Heart right ventricle (tissue), 16 donors: ENCODE results near the gene ERBIN. TPM values are rescaled to one million over a fixed set of nuclear protein-coding genes. Genes with fewer than 3 reads are reported as not detected.

Source experiments
- ATAC-seq, 8 donors: fragments of 200-7000 bp; cut with Tn5 transposase; one replicate each; pipeline ENCODE4 v1.9.1; 2020; ENCODE audit warnings: mild to moderate bottlenecking in 8 of 8, moderate library complexity in 8 of 8, moderate number of reproducible peaks in 1 of 8
- DNase-seq, 2 donors: peaks; one replicate each; pipeline ENCODE4 v3.0.0-alpha.2; 2020
- H3K27ac ChIP-seq, 10 donors: fragments of 200-600 bp; sonication (generic) in 2 of 10; one replicate each; pipeline versions ENCODE4 v1.5.0 to v1.8.0; 2020 to 2022; ENCODE audit warnings: mild to moderate bottlenecking in 3 of 10
- H3K27me3 ChIP-seq, 7 donors: fragments of 200-600 bp; one replicate each; pipeline ENCODE4 v1.8.0; 2021 to 2022; ENCODE audit warnings: mild to moderate bottlenecking in 2 of 7
- H3K36me3 ChIP-seq, 9 donors: fragments of 200-600 bp; sonication (generic) in 1 of 9; one replicate each; pipeline versions ENCODE4 v1.5.0 to v1.8.0; 2020 to 2022; ENCODE audit warnings: mild to moderate bottlenecking in 2 of 9
- H3K4me1 ChIP-seq, 9 donors: fragments of 200-600 bp; sonication (generic) in 1 of 9; one replicate each; pipeline versions ENCODE4 v1.5.0 to v1.8.0; 2020 to 2022; ENCODE audit warnings: mild to moderate bottlenecking in 4 of 9
- H3K4me3 ChIP-seq, 10 donors: fragments of 200-600 bp; sonication (generic) in 2 of 10; one replicate each; pipeline versions ENCODE4 v1.5.0 to v1.8.0; 2020 to 2022; ENCODE audit warnings: mild to moderate bottlenecking in 7 of 10, moderate library complexity in 2 of 10
- H3K9me3 ChIP-seq, 11 donors: fragments of 200-600 bp in 10 of 11; sonication (generic) in 2 of 11; one replicate each; pipeline versions ENCODE4 v1.5.0 to v1.8.0; 2013 to 2022; ENCODE audit warnings: mild to moderate bottlenecking in 2 of 11, control low read depth in 1 of 11, moderate library complexity in 1 of 11
- WGBS, 2 donors: extraction: QIAGEN DNeasy Blood & Tissue Kit; methylation state at CpG; one replicate each; pipeline ENCODE4 v1.1.7; 2013; ENCODE audit warnings: inconsistent platforms in 1 of 2; 5-methylcytosine and 5-hydroxymethylcytosine counted together
- intact Hi-C, 10 donors: fragments of 100-400 bp; cut with DNase I; formaldehyde crosslinking; loops; one replicate each; pipeline versions ENCODE4 v1.11.1 to v1.14.2; 2022
- polyA plus RNA-seq, 2 donors: library from polyadenylated mRNA; stranded (reverse); fragments of 200-250 nt; gene quantifications; one replicate each; pipeline ENCODE4 v1.2.3, GENCODE V29; 2013
- total RNA-seq, 10 donors: library from RNA; stranded (reverse); fragmentation: NEBNext Ultra II Directional in 3 of 10; extraction: Animal tissue kit (Norgen Biotek cat#: 25700) in 3 of 10; gene quantifications; one replicate each; pipeline versions ENCODE4 v1.2.1 to v1.2.4, GENCODE V29; 2021 to 2023
- TF ChIP-seq, protein P1 (sequence below), 9 donors: fragments of 200-600 bp; sonication (generic) in 2 of 9; IDR thresholded peaks; one replicate each; pipeline versions ENCODE4 v1.5.0 to v1.8.0; 2021 to 2022; ENCODE audit warnings: antibody characterized with exemption in 9 of 9, mild to moderate bottlenecking in 5 of 9, moderate library complexity in 1 of 9
- donor health status: Arrhythmogenic right ventricular cardiomyopathy.
- donor health status: ischemic (EF 13 %, LVEDD 7.1; RV severe dilation, severe dysfunction).
- donor health status: healthy with polysubstance abuse.
- donor health status: DM: no; HTN: yes; CAD: no.
- donor health status: DM: no; HTN: no; CAD: no.
- donor health status: ischemic (EF 25% LVEDD 6.9; RV normal size, moderate dysfunction).
- donor health status: ischemic (EF 25% LVEDD 5.7; RV mildly dilated, moderate dysfunction).
- donor health status: healthy.
- donor health status: DM: yes; HTN: yes; CAD: no.
- donor health status: Ischemic cardiomyopathy.
- donor health status: ischemic (EF 35%, LVEDD 5.7; RV mildly dilated, moderate dysfunction).
- donor health status: nonischemic (EF 11% LVEDD 7.7; RV severe dilation, severe dysfunction).
- donor health status: DM: yes; HTN: yes; CAD: no.
- donor health status: PGD.
- donor health status: ischemic (EF 29% LVEDD 5.4; RV normal size, mild dysfunction).
- donor health status: nonischemic (EF 23%, LVEDD 6.1; RV moderate dilation, normal function).

ERBIN gene
- total and polyA plus RNA-seq, 12 donors = 7.4 to 63.3 (median 42.5) TPM

DNA sequence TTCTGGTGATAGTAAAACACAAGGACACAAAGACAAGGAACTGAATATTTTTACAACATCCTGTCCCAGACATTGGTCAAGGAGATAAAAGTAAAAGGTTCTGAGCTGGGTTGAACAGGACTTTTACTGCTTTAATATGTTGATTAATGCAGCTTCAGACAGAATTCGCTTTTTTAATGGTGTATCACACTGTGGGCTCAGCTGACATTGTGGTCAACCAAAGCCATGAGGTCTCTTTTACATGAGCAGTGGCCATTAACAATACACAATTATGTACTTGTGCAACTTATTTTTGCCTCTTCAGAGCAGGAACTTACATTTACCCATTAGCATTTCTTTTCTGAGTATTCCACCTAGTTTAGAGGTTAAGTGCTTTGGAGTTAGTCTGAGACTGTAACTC, 22.8 kb upstream of the ERBIN start:
- Histone ChIP-seq H3K27ac (no peak overlapping the region), H3K27me3 (no peaks in the 10 kb centered on the region), H3K4me1 (no peaks in the 10 kb centered on the region), H3K36me3 (no peaks in the 10 kb centered on the region), H3K4me3 (no peak overlapping the region), H3K9me3 (no peaks in the 10 kb centered on the region)
- TF ChIP-seq, protein P1, sequence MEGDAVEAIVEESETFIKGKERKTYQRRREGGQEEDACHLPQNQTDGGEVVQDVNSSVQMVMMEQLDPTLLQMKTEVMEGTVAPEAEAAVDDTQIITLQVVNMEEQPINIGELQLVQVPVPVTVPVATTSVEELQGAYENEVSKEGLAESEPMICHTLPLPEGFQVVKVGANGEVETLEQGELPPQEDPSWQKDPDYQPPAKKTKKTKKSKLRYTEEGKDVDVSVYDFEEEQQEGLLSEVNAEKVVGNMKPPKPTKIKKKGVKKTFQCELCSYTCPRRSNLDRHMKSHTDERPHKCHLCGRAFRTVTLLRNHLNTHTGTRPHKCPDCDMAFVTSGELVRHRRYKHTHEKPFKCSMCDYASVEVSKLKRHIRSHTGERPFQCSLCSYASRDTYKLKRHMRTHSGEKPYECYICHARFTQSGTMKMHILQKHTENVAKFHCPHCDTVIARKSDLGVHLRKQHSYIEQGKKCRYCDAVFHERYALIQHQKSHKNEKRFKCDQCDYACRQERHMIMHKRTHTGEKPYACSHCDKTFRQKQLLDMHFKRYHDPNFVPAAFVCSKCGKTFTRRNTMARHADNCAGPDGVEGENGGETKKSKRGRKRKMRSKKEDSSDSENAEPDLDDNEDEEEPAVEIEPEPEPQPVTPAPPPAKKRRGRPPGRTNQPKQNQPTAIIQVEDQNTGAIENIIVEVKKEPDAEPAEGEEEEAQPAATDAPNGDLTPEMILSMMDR (IDR thresholded peaks at IDR 0.05) = no peak
- ATAC-seq (no peak), DNase-seq (no peak)
- intact Hi-C loops = no loop called here
- 90 to 100% methylated on average over 1 of the region's 1 CpG for WGBS, 2 donors

DNA sequence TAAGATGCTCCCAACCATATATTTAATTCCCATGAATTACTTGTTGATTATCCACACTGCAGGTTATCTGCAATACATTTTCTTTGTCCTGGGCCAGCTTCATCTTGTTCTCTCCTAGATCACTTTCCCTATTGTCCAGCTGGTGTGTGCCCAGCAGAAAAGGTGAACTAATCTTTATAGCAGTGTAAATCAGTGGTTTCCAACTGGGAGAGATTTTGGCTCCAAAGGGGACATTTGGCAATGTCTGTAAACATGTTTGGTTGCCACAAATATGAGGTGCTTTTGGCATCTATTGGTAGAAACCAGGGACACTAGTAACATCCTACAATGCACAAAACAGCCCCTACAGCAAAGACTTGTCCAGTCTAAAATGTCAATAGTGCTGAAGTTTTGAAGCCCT, 20.1 kb upstream of the ERBIN start:
- TF ChIP-seq, protein P1 (IDR thresholded peaks at IDR 0.05) = no peak
- DNase-seq (no peak), ATAC-seq (no peak)
- Histone ChIP-seq H3K9me3 (no peaks in the 10 kb centered on the region), H3K27ac (no peak overlapping the region), H3K27me3 (no peaks in the 10 kb centered on the region), H3K4me1 (no peaks in the 10 kb centered on the region), H3K36me3 (no peaks in the 10 kb centered on the region), H3K4me3 (no peak overlapping the region)
- intact Hi-C loops = no loop called here

DNA sequence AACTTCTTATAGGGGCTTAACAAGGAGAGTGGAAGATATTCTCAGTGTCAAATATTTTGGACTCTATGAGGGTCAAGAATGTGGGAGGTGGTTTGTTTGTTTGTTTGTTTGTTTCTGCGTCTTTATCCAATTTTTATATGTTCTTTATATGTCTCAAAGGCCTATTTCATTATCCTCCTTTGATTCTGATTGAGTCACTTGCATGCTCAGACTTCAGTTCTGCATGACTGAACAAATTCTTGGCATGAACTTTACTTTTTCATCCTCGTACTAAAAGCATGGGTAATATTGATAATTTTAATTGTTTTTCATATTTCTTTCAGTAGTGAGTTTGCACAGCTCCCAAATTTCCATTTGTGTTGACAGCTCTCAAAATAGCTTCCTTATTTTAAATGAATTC, 19.2 kb upstream of the ERBIN start:
- Histone ChIP-seq H3K36me3 (no peaks in the 10 kb centered on the region), H3K9me3 (no peaks in the 10 kb centered on the region), H3K27me3 (no peaks in the 10 kb centered on the region), H3K4me3 (no peak overlapping the region), H3K4me1 (no peaks in the 10 kb centered on the region), H3K27ac (no peak overlapping the region)
- intact Hi-C loops = no loop called here
- ATAC-seq = no peak
- 74 to 82% methylated on average over 2 of the region's 2 CpGs for WGBS, 2 donors
- TF ChIP-seq, protein P1 (IDR thresholded peaks at IDR 0.05) = no peak
- no peak for DNase-seq

DNA sequence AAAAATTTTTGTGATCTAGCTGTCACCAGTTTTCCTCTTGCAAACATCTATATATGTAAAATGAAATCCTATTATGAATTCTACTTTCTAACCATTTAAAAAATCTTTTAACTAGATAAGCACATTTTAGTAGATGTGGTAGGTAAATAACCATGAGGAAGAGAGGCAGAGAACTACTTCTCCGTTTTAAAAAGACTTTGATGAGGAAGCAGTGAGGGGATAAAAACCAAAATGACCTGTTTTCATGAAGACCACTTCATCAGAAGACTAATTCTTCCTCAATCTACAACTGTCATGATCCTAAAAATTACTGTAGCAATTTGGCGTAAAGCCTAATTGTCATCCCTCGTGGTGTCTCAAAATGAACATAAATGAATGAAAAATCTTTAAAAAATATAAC, 15.7 kb upstream of the ERBIN start:
- 59 to 65% methylated on average over 3 of the region's 3 CpGs for WGBS, 2 donors
- peaks cover 0 to 5% (median 0%) of the 10 kb centered on the region in 9 donors for H3K4me1 ChIP-seq
- H3K36me3 ChIP-seq = no peaks in the 10 kb centered on the region
- DNase-seq (no peak), ATAC-seq (no peak)
- H3K27me3 ChIP-seq = no peaks in the 10 kb centered on the region
- intact Hi-C loops = no loop called here
- H3K4me3 ChIP-seq = no peak overlapping the region
- no peaks in the 10 kb centered on the region for H3K9me3 ChIP-seq
- H3K27ac ChIP-seq = no peak overlapping the region
- TF ChIP-seq, protein P1 (IDR thresholded peaks at IDR 0.05) = no peak

DNA sequence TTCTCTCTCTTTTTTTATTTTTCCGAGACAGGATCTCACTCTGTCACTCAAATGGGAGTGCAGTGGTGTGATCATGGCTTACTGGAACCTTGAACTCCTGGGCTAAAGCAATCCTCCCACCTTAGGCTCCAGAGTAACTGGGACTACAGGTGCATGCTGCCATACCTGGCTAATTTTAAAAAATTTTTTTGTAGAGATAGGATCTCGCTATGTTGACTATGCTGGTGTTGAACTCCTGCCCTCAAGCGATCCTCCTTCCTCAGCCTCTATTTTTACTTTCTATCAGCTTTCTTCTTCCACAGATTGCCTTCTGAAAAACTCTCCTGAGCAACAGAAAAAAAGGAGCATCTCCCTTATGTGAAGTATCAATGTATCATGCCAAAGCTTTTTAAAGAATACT, 14.1 kb upstream of the ERBIN start:
- Histone ChIP-seq H3K9me3 (no peaks in the 10 kb centered on the region), H3K27ac (no peak overlapping the region), H3K36me3 (no peaks in the 10 kb centered on the region), H3K27me3 (no peaks in the 10 kb centered on the region), H3K4me1 (peaks cover 0 to 5% (median 0%) of the 10 kb centered on the region in 9 donors), H3K4me3 (no peak overlapping the region)
- WGBS, 2 donors = 96 to 97% methylated on average over 3 of the region's 3 CpGs
- no peak for ATAC-seq
- no peak for DNase-seq
- intact Hi-C loops = no loop called here
- TF ChIP-seq, protein P1 (IDR thresholded peaks at IDR 0.05) = no peak
